Parathyroid adenoma (tissue), 2 donors: ENCODE measurements around the gene EIF4ENIF1.
"Not testable (repeated sequence)": the region's sequence is repeated elsewhere in the genome, so short reads cannot be mapped to it uniquely, and the experiment has no call there.

Source experiments
- H2AFZ ChIP-seq: fragments of 300-600 bp; sonication (generic); one replicate; pipeline ENCODE4 v1.7.0; 2017; ENCODE audit warnings: antibody characterized with exemption, mild to moderate bottlenecking
- H3K27ac ChIP-seq: fragments of 300-600 bp; sonication (generic); one replicate; pipeline ENCODE4 v1.7.0; 2017
- H3K27me3 ChIP-seq: fragments of 300-600 bp; sonication (generic); one replicate; pipeline ENCODE4 v1.7.0; 2017; ENCODE audit warnings: low read length; ENCODE audit not compliant: control insufficient read depth, insufficient read depth
- H3K36me3 ChIP-seq: fragments of 300-600 bp; sonication (generic); one replicate; pipeline ENCODE4 v1.7.0; 2017; ENCODE audit warnings: low read length; ENCODE audit not compliant: control insufficient read depth, insufficient read depth
- H3K4me1 ChIP-seq: fragments of 300-600 bp; sonication (generic); one replicate; pipeline ENCODE4 v1.7.0; 2017; ENCODE audit warnings: control low read depth
- H3K4me2 ChIP-seq: fragments of 300-600 bp; sonication (generic); one replicate; pipeline ENCODE4 v1.7.0; 2017; ENCODE audit warnings: low read length
- H3K4me3 ChIP-seq: fragments of 300-600 bp; sonication (generic); one replicate; pipeline ENCODE4 v1.7.0; 2017; ENCODE audit warnings: low read depth, low read length
- H3K79me2 ChIP-seq: fragments of 300-600 bp; sonication (generic); one replicate; pipeline ENCODE4 v1.7.0; 2017; ENCODE audit warnings: control low read depth
- H3K9ac ChIP-seq: fragments of 300-600 bp; sonication (generic); one replicate; pipeline ENCODE4 v1.7.0; 2017; ENCODE audit warnings: mild to moderate bottlenecking
- H3K9me3 ChIP-seq: fragments of 300-600 bp; sonication (generic); one replicate; pipeline ENCODE4 v1.7.0; 2017; ENCODE audit warnings: low read length; ENCODE audit not compliant: control insufficient read depth
- CTCF ChIP-seq: fragments of 300-600 bp; sonication (generic); IDR thresholded peaks from one replicate; pipeline ENCODE4 v1.7.0; 2017; ENCODE audit warnings: antibody characterized with exemption, mild to moderate bottlenecking
- donor health status: primary hyperparathyroidism.

EIF4ENIF1 gene

GRCh38 chr22:31532060-31532459, 42.4 kb upstream of the EIF4ENIF1 start:
- H3K4me3 ChIP-seq, result no peak overlapping the region
- H3K4me1 ChIP-seq, result no peaks in the 10 kb centered on the region
- H3K79me2 ChIP-seq, result no peaks in the 10 kb centered on the region
- H3K27me3 ChIP-seq, result no peaks in the 10 kb centered on the region
- no peak overlapping the region for H3K4me2 ChIP-seq
- no peaks in the 10 kb centered on the region for H3K9me3 ChIP-seq
- H3K9ac ChIP-seq, result no peak overlapping the region
- TF ChIP-seq CTCF, result no peak
- no peak overlapping the region for H2AFZ ChIP-seq
- H3K36me3 ChIP-seq, result no peaks in the 10 kb centered on the region
- no peak overlapping the region for H3K27ac ChIP-seq

- TF ChIP-seq CTCF, result no peak
- Histone ChIP-seq H2AFZ (no peak overlapping the region), H3K79me2 (no peaks in the 10 kb centered on the region), H3K4me3 (no peak overlapping the region), H3K4me1 (no peaks in the 10 kb centered on the region), H3K27me3 (no peaks in the 10 kb centered on the region), H3K27ac (no peak overlapping the region), H3K9me3 (no peaks in the 10 kb centered on the region), H3K9ac (no peak overlapping the region), H3K4me2 (no peak overlapping the region), H3K36me3 (no peaks in the 10 kb centered on the region)
Measured at GRCh38 chr22:31530823-31531195, 41.2 kb upstream of the EIF4ENIF1 start.

- no peak overlapping the region for H3K9ac ChIP-seq
- no peak for TF ChIP-seq CTCF
- no peaks in the 10 kb centered on the region for H3K9me3 ChIP-seq
- H3K27ac ChIP-seq, result no peak overlapping the region
- no peak overlapping the region for H3K4me3 ChIP-seq
- no peaks in the 10 kb centered on the region for H3K36me3 ChIP-seq
- no peaks in the 10 kb centered on the region for H3K27me3 ChIP-seq
- no peaks in the 10 kb centered on the region for H3K4me1 ChIP-seq
- no peak overlapping the region for H2AFZ ChIP-seq
- peaks cover 2% of the 10 kb centered on the region for H3K79me2 ChIP-seq
- H3K4me2 ChIP-seq, result no peak overlapping the region
Measured at GRCh38 chr22:31526270-31526669, 36.6 kb upstream of the EIF4ENIF1 start.

- not testable (repeated sequence) for H3K36me3 ChIP-seq, H3K9me3 ChIP-seq, H3K4me3 ChIP-seq, H2AFZ ChIP-seq, H3K4me2 ChIP-seq, H3K79me2 ChIP-seq, H3K27me3 ChIP-seq, H3K9ac ChIP-seq, H3K4me1 ChIP-seq, H3K27ac ChIP-seq
Measured at GRCh38 chr22:31524132-31524531, 34.5 kb upstream of the EIF4ENIF1 start.

- Histone ChIP-seq H3K4me2 (no peak overlapping the region), H3K9me3 (no peaks in the 10 kb centered on the region), H3K4me1 (no peaks in the 10 kb centered on the region), H3K9ac (no peak overlapping the region), H3K79me2 (peaks cover 2% of the 10 kb centered on the region), H3K4me3 (no peak overlapping the region), H3K27ac (no peak overlapping the region), H3K27me3 (no peaks in the 10 kb centered on the region), H3K36me3 (no peaks in the 10 kb centered on the region), H2AFZ (no peak overlapping the region)
- no peak for TF ChIP-seq CTCF
Measured at GRCh38 chr22:31520051-31520450, 30.4 kb upstream of the EIF4ENIF1 start.
